Activated CD8-positive, alpha-beta memory T cell treated with anti-CD3 and anti-CD28 coated beads, Interleukin-2, amount 50 U/mL, for 4 hours (primary cell): ENCODE data around the gene CNPY1.

Source experiments
- DNase-seq: peaks from one replicate; pipeline ENCODE4 v3.0.0-alpha.2; 2020

The CNPY1 gene

GRCh38 chr7:155487509-155488482 lies 58.6 kb downstream of the CNPY1 start:
- no peak for DNase-seq

- no peak for DNase-seq
Measured at GRCh38 chr7:155486783-155487508, 59.4 kb downstream of the CNPY1 start.

- no peak for DNase-seq
Measured at GRCh38 chr7:155484483-155485399, 61.6 kb downstream of the CNPY1 start.

GRCh38 chr7:155483868-155484325 lies 62.5 kb downstream of the CNPY1 start:
- no peak for DNase-seq

- DNase-seq: no peak
Measured at GRCh38 chr7:155483245-155483644, 63.1 kb downstream of the CNPY1 start.

GRCh38 chr7:155482511-155483183 lies 63.7 kb downstream of the CNPY1 start:
- DNase-seq: no peak

GRCh38 chr7:155481764-155482163 lies 64.6 kb downstream of the CNPY1 start:
- no peak for DNase-seq

GRCh38 chr7:155477476-155477875 lies 68.9 kb downstream of the CNPY1 start:
- DNase-seq: no peak

- no peak for DNase-seq
Measured at GRCh38 chr7:155471718-155472117, 74.6 kb downstream of the CNPY1 start.

- no peak for DNase-seq
Measured at GRCh38 chr7:155470686-155471638, 75.4 kb downstream of the CNPY1 start.

- no peak for DNase-seq
Measured at GRCh38 chr7:155470186-155470487, 76.2 kb downstream of the CNPY1 start.

- no peak for DNase-seq
Measured at GRCh38 chr7:155469311-155470185, 76.8 kb downstream of the CNPY1 start.

- no peak for DNase-seq
Measured at GRCh38 chr7:155468785-155469148, 77.6 kb downstream of the CNPY1 start.

GRCh38 chr7:155467846-155468784 lies 78.2 kb downstream of the CNPY1 start:
- no peak for DNase-seq

GRCh38 chr7:155466814-155467733 lies 79.3 kb downstream of the CNPY1 start:
- DNase-seq: no peak

- DNase-seq: no peak
Measured at GRCh38 chr7:155466142-155466813, 80.1 kb downstream of the CNPY1 start.

- no peak for DNase-seq
Measured at GRCh38 chr7:155465761-155466141, 80.6 kb downstream of the CNPY1 start.
